IMR-90 (cell line): ENCODE results near the gene NPDC1. TPM values are rescaled to one million over a fixed set of nuclear protein-coding genes. Genes with fewer than 3 reads are reported as not detected.

Experiments used
- ATAC-seq: fragments of 200-7000 bp; cut with Tn5 transposase; 2 replicates; pipeline ENCODE4 v1.9.1; 2020; ENCODE audit warnings: low read depth, mild to moderate bottlenecking, moderate library complexity
- BruUV-seq: library from RNA; stranded (reverse); fragments of 400-500 nt; replicated peaks from 2 replicates; lab custom pipeline; 2021; lab: Mats Ljungman, UMichigan
- CTCF ChIA-PET: fragments of 300-600 bp; formaldehyde crosslinking; extraction: SDS; loops from one replicate; lab custom pipeline; 2021; ENCODE audit warnings: antibody characterized with exemption; lab: Yijun Ruan, JAX
- POLR2A ChIA-PET: fragments of 300-600 bp; sonication (Branson Sonifier 250); formaldehyde crosslinking; loops from one replicate; lab custom pipeline; 2022; ENCODE audit warnings: antibody characterized with exemption; ENCODE audit not compliant: unreplicated experiment; lab: Charles Lee
- DNase-seq: peaks from one replicate; pipeline ENCODE4 v3.0.0; 2013
- H2AFZ ChIP-seq: replicated peaks from 2 replicates; pipeline ENCODE3; 2013; ENCODE audit warnings: low read length, mild to moderate bottlenecking; ENCODE audit not compliant: poor library complexity
- H2AK5ac ChIP-seq: 2 replicates; pipeline ENCODE4 v1.6.1; 2013; ENCODE audit warnings: low read depth, low read length, inconsistent platforms
- H2AK9ac ChIP-seq: replicated peaks from 2 replicates; pipeline ENCODE3; 2013; ENCODE audit warnings: mild to moderate bottlenecking, low read depth, low read length, moderate library complexity; ENCODE audit not compliant: poor library complexity
- H2BK120ac ChIP-seq: 2 replicates; pipeline ENCODE4 v1.6.1; 2013; ENCODE audit warnings: low read depth, low read length, inconsistent platforms
- H2BK15ac ChIP-seq: 3 replicates; pipeline ENCODE4 v1.6.1; 2013; ENCODE audit warnings: low read depth, low read length, inconsistent platforms
- H2BK20ac ChIP-seq: 2 replicates; pipeline ENCODE4 v1.6.1; 2013; ENCODE audit warnings: low read depth, mild to moderate bottlenecking, inconsistent platforms, low read length, moderate library complexity
- H2BK5ac ChIP-seq: 2 replicates; pipeline ENCODE4 v1.6.1; 2013; ENCODE audit warnings: mild to moderate bottlenecking, low read depth, low read length, inconsistent platforms; ENCODE audit not compliant: poor library complexity, severe bottlenecking
- H3K14ac ChIP-seq: replicated peaks from 2 replicates; pipeline ENCODE4 v1.6.1; 2013; ENCODE audit warnings: low read depth, low read length, inconsistent platforms
- H3K18ac ChIP-seq: 2 replicates; pipeline ENCODE4 v1.6.1; 2013; ENCODE audit warnings: low read depth, low read length, control low read depth
- H3K23ac ChIP-seq: 2 replicates; pipeline ENCODE4 v1.6.1; 2013; ENCODE audit warnings: low read depth, low read length, inconsistent platforms
- H3K27ac ChIP-seq: 2 replicates; pipeline ENCODE4 v1.5.1; 2013; ENCODE audit warnings: mild to moderate bottlenecking, control low read depth, low read length; ENCODE audit not compliant: insufficient read depth
- H3K27me3 ChIP-seq: 2 replicates; pipeline ENCODE4 v1.6.1; 2013; ENCODE audit warnings: low read length; ENCODE audit not compliant: control insufficient read depth, insufficient read depth
- H3K36me3 ChIP-seq: 2 replicates; pipeline ENCODE4 v1.6.1; 2013; ENCODE audit warnings: low read length, mixed read lengths; ENCODE audit not compliant: control insufficient read depth, insufficient read depth
- H3K4ac ChIP-seq: 2 replicates; pipeline ENCODE4 v1.6.1; 2013; ENCODE audit warnings: low read depth, low read length, inconsistent platforms
- H3K4me1 ChIP-seq: 2 replicates; pipeline ENCODE4 v1.6.1; 2013; ENCODE audit warnings: low read length, mixed read lengths; ENCODE audit not compliant: control insufficient read depth, insufficient read depth
- H3K4me2 ChIP-seq: 2 replicates; pipeline ENCODE4 v1.6.1; 2013; ENCODE audit warnings: low read depth, mild to moderate bottlenecking, control low read depth, low read length, moderate library complexity
- H3K4me3 ChIP-seq: 2 replicates; pipeline ENCODE4 v1.5.1; 2013; ENCODE audit warnings: low read depth, mild to moderate bottlenecking, control low read depth, low read length, moderate library complexity; ENCODE audit not compliant: insufficient read depth
- H3K56ac ChIP-seq: 2 replicates; pipeline ENCODE4 v1.6.1; 2013; ENCODE audit warnings: low read length, inconsistent platforms; ENCODE audit not compliant: insufficient read depth; ENCODE audit errors: extremely low read depth
- H3K79me1 ChIP-seq, 2 experiments: 2 replicates each; pipeline ENCODE4 v1.6.1; 2013; ENCODE audit warnings: low read length in 2 of 2, inconsistent platforms in 1 of 2, low read depth in 1 of 2
- H3K9ac ChIP-seq: 2 replicates; pipeline ENCODE4 v1.6.1; 2013; ENCODE audit warnings: low read depth, low read length, control low read depth
- H3K9me1 ChIP-seq: 2 replicates; pipeline ENCODE4 v1.6.1; 2013; ENCODE audit warnings: low read length, inconsistent platforms; ENCODE audit not compliant: insufficient read depth
- H3K9me3 ChIP-seq: 2 replicates; pipeline ENCODE4 v1.6.1; 2013; ENCODE audit warnings: low read length; ENCODE audit not compliant: control insufficient read depth, insufficient read depth
- H4K20me1 ChIP-seq: 2 replicates; pipeline ENCODE4 v1.6.1; 2013; ENCODE audit warnings: low read length, inconsistent platforms; ENCODE audit not compliant: insufficient read depth
- H4K5ac ChIP-seq: 2 replicates; pipeline ENCODE4 v1.6.1; 2013; ENCODE audit warnings: mild to moderate bottlenecking, low read depth, low read length, control low read depth
- H4K8ac ChIP-seq, 2 experiments: 2 replicates each; pipeline ENCODE4 v1.6.1; 2013; ENCODE audit warnings: low read depth in 2 of 2, low read length in 2 of 2, control low read depth in 1 of 2, inconsistent platforms in 1 of 2
- H4K91ac ChIP-seq: 2 replicates; pipeline ENCODE4 v1.6.1; 2013; ENCODE audit warnings: low read depth, low read length, inconsistent platforms; ENCODE audit not compliant: insufficient read depth
- BHLHE40 ChIP-seq: fragments of 150-350 bp; IDR thresholded peaks from 2 replicates; pipeline ENCODE4 v1.6.1; 2016; ENCODE audit warnings: mild to moderate bottlenecking, low read depth, low read length
- CEBPB ChIP-seq: IDR thresholded peaks from 2 replicates; pipeline ENCODE4 v1.6.1; 2012; ENCODE audit warnings: low read depth, low read length, improper control_type of control experiment
- POLR2A ChIP-seq: IDR thresholded peaks from 2 replicates; pipeline ENCODE4 v1.6.1; 2012; ENCODE audit warnings: mild to moderate bottlenecking, low read depth, low read length
- RAD21 ChIP-seq: IDR thresholded peaks from 2 replicates; pipeline ENCODE4 v1.6.1; 2012; ENCODE audit warnings: low read length, improper control_type of control experiment
- RCOR1 ChIP-seq: IDR thresholded peaks from 2 replicates; pipeline ENCODE4 v1.6.1; 2012; ENCODE audit warnings: mild to moderate bottlenecking, low read length, improper control_type of control experiment; ENCODE audit not compliant: insufficient replicate concordance
- WGBS, 2 experiments: methylation state at CpG; one replicate each; pipeline versions ENCODE4 v1.1.5 to v1.1.7; 2013; ENCODE audit warnings: missing lambda C conversion rate in 2 of 2; ENCODE audit not compliant: insufficient read length in 1 of 2; ENCODE audit errors: extremely low coverage in 2 of 2; 5-methylcytosine and 5-hydroxymethylcytosine counted together
- dilution Hi-C: fragments of 300-500 bp; cut with HindIII; formaldehyde crosslinking; loops from one replicate; pipeline ENCODE4 v1.14.3; 2018; ENCODE audit warnings: low sequenced_read_pairs; ENCODE audit not compliant: unreplicated experiment
- in situ Hi-C: fragments of 300-500 bp; cut with MboI; formaldehyde crosslinking; loops from 3 replicates; pipeline ENCODE4 v1.14.3; 2019; ENCODE audit warnings: low sequenced_read_pairs, inconsistent platforms, mixed read lengths
- intact Hi-C: fragments of 100-400 bp; cut with micrococcal nuclease; formaldehyde crosslinking; loops from 2 replicates; pipeline ENCODE4 v1.10.0; 2022
- polyA plus RNA-seq, 3 experiments: library from polyadenylated mRNA; depleted of rRNA; stranded (reverse); fragments of >200 nt; gene quantifications; 2 replicates each; pipeline ENCODE4 v1.2.3, GENCODE V29; 2012; ENCODE audit warnings: low replicate concordance in 1 of 3
- total RNA-seq: library from RNA; depleted of rRNA; stranded (reverse); fragments of >200 nt; gene quantifications from 2 replicates; pipeline ENCODE4 v1.2.3, GENCODE V29; 2012

NPDC1 gene
- total and polyA plus RNA-seq, 2 of the 4 experiments (the other 2 are of a cell fraction) = 2.7 to 58.1 TPM

DNA sequence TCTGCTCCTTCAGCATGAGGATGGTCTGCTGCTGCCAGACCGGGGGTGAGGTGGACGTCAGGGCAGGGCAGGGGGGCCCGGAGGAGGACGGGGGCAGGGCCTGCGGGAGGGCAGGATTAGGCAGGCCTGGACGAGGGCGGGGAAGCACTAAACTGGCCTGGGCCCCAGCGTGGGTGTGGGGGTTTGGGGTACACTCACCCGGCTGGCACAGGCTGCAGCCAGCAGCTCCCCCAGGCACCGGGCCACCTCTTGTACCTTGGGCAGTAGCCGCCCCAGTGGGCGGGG lies 18.8 kb upstream of the NPDC1 start:
- TF ChIP-seq RCOR1 = no peak
- no peak for TF ChIP-seq POLR2A
- TF ChIP-seq CEBPB = no peak
- TF ChIP-seq RAD21 = no peak
- TF ChIP-seq BHLHE40 = no peak

More for the DNA sequence above, 18.8 kb upstream of the NPDC1 start:
- intact Hi-C loops (no loop called here), dilution Hi-C loops (no loop called here), in situ Hi-C loops (no loop called here)
- Histone ChIP-seq H3K14ac (no peak overlapping the region), H2AK5ac (no peak overlapping the region), H3K9ac (no peak overlapping the region), H2BK15ac (no peak overlapping the region), H3K4me2 (no peak overlapping the region), H4K8ac (no peak overlapping the region), H2BK20ac (no peak overlapping the region), H4K91ac (no peak overlapping the region), H4K20me1 (no peaks in the 10 kb centered on the region), H3K23ac (no peak overlapping the region), H2BK120ac (no peak overlapping the region), H4K5ac (no peak overlapping the region), H3K4ac (no peak overlapping the region), H3K4me1 (peaks cover 3% of the 10 kb centered on the region; the same call in 1 of the 2 replicates), H3K56ac (no peak overlapping the region), H2AFZ (no peak overlapping the region), H3K79me1 (peaks cover 2 to 11% of the 10 kb centered on the region in 2 experiments), H3K9me3 (no peaks in the 10 kb centered on the region), H2BK5ac (no peak overlapping the region), H3K27me3 (no peaks in the 10 kb centered on the region; the same call in 1 of the 2 replicates), H3K18ac (no peak overlapping the region), H3K36me3 (no peaks in the 10 kb centered on the region), H3K4me3 (no peak overlapping the region), H3K27ac (no peak overlapping the region), H3K9me1 (no peaks in the 10 kb centered on the region), H2AK9ac (no peak overlapping the region)
- WGBS, 2 experiments = 90% methylated on average over 12 of the region's 12 CpGs; no CpG with 5 or more reads in 1 of the 2 experiments
- BruUV-seq = no TSS peak
- DNase-seq (no peak), ATAC-seq (no peak)
- CTCF ChIA-PET = interaction anchor here (1.2 kb wide), 2 partner anchors 9 to 18 kb away, joined by 4 read pairs; partner anchors contain the start of gene NPDC1
- POLR2A ChIA-PET = no interaction called here
